ENCODE results near the gene KDM2B. TPM values are rescaled to one million over a fixed set of nuclear protein-coding genes. Genes with fewer than 3 reads are reported as not detected.

The KDM2B gene
- total and polyA plus RNA-seq, 2 donors (not counting 1 experiment from before 2014, with no cell fraction given): 108 to 126 TPM

GRCh38 chr12:121537814-121538698 is 42.8 kb downstream of the KDM2B start:
- Mint-ChIP-seq H3K4me3 (peak overlapping the region; percentile 94), H3K27ac (peak overlapping the region; percentile 94), H3K9me3 (ENCODE audit: insufficient read depth) (no peaks in the 10 kb centered on the region), H3K27me3 (no peaks in the 10 kb centered on the region), H3K4me1 (peaks cover 45% of the 10 kb centered on the region)
- H3K27me3 ChIP-seq (replicated peaks in 1 of 4; ENCODE audit: control extremely low read depth in 1 of 4, control insufficient read depth in 3 of 4, insufficient read depth in 4 of 4, low read length in 3 of 4): no peaks in the 10 kb centered on the region
- ChIA-PET POLR2A (interaction anchor here (0.5 to 2.7 kb wide), 10 partner anchors 10 to 149 kb away, joined by 3 to 52 read pairs (median 8); partner anchors contain the start of genes KDM2B and ORAI1), CTCF (interaction anchor here (1.0 to 4.6 kb wide), 12 partner anchors 14 to 133 kb away, joined by 3 to 29 read pairs (median 9); partner anchors contain the start of genes KDM2B and MORN3)
- H3K4me1 ChIP-seq (ENCODE audit: control insufficient read depth in 2 of 2, insufficient read depth in 2 of 2, low read length in 2 of 2): peaks cover 41 to 49% of the 10 kb centered on the region in 2 donors
- peaks cover 14% of the 10 kb centered on the region for H3K79me2 ChIP-seq (ENCODE audit: control insufficient read depth, insufficient read depth, low read length)
- peak overlapping the region; percentile 100 for H3K4me2 ChIP-seq (replicated peaks; ENCODE audit: low read depth, low read length, poor library complexity, severe bottlenecking)
- no peaks in the 10 kb centered on the region for H3K9me3 ChIP-seq (ENCODE audit: control extremely low read depth in 1 of 3, control insufficient read depth in 2 of 3, insufficient read depth in 1 of 3, low read length in 2 of 3)
- intact Hi-C loops (cut with micrococcal nuclease): loop anchor here (1.0 to 5.0 kb wide), 5 partner anchors 23 to 254 kb away; partner anchors contain the start of gene RHOF
- no peaks in the 10 kb centered on the region for H4K20me1 ChIP-seq (ENCODE audit: control insufficient read depth, insufficient read depth, low read length, poor library complexity, severe bottlenecking)
- H3K27ac ChIP-seq (ENCODE audit: low read length in 2 of 2): peak overlapping the region; percentile 92 to 97
- peak overlapping the region; percentile 63 for H2AFZ ChIP-seq (ENCODE audit: insufficient read depth, low read depth, low read length, poor library complexity, severe bottlenecking)
- DNase-seq (peak; percentile 63), ATAC-seq (ENCODE audit: low read depth) (peak; percentile 7)
- H3K36me3 ChIP-seq (replicated peaks in 1 of 2; ENCODE audit: control extremely low read depth in 1 of 2, control insufficient read depth in 1 of 2, extremely low read depth in 1 of 2, insufficient read depth in 2 of 2, low read length in 1 of 2): peaks cover 0 to 8% of the 10 kb centered on the region in 2 experiments
- peak overlapping the region; percentile 81 for H3K9ac ChIP-seq (ENCODE audit: low read length)
- 2% methylated on average over 81 of the region's 83 CpGs for WGBS (ENCODE audit: insufficient coverage)
- no peak for TF ChIP-seq CTCF (IDR thresholded peaks at IDR 0.05)
- TF ChIP-seq EZH2 (IDR thresholded peaks at IDR 0.05; ENCODE audit: borderline replicate concordance, insufficient read depth, low read depth, low read length, poor library complexity, severe bottlenecking): no peak
- H3K4me3 ChIP-seq (ENCODE audit: control extremely low read depth in 1 of 5, extremely low read depth in 1 of 5, insufficient read depth in 1 of 5, low read depth in 2 of 5, low read length in 4 of 5): peak overlapping the region; percentile 34 to 85 (median 66)
